HG02938 (cell line): Measurements from ENCODE around the gene POMT2.

Experiments used
- ATAC-seq: cut with Tn5 transposase; IDR thresholded peaks from one replicate; pipeline ENCODE4 v1.9.1; 2021; ENCODE audit warnings: mild to moderate bottlenecking, moderate library complexity; ENCODE audit not compliant: unreplicated experiment

POMT2 gene

GRCh38 chr14:77270361-77271112 is 50.1 kb downstream of the POMT2 start:
- ATAC-seq, result no peak

GRCh38 chr14:77268989-77269600 is 51.6 kb downstream of the POMT2 start:
- no peak for ATAC-seq

- ATAC-seq, result no peak
Measured at GRCh38 chr14:77267937-77268699, 52.6 kb downstream of the POMT2 start.

- no peak for ATAC-seq
Measured at GRCh38 chr14:77266336-77266735, 54.3 kb downstream of the POMT2 start.

- ATAC-seq, result no peak
Measured at GRCh38 chr14:77265561-77266335, 54.9 kb downstream of the POMT2 start.

- no peak for ATAC-seq
Measured at GRCh38 chr14:77265187-77265515, 55.5 kb downstream of the POMT2 start.

GRCh38 chr14:77264466-77265186 is 56.1 kb downstream of the POMT2 start:
- ATAC-seq, result no peak

GRCh38 chr14:77260631-77261030 is 60.1 kb downstream of the POMT2 start:
- ATAC-seq, result no peak

- no peak for ATAC-seq
Measured at GRCh38 chr14:77260199-77260598, 60.5 kb downstream of the POMT2 start.

GRCh38 chr14:77259025-77259715 is 61.5 kb downstream of the POMT2 start:
- ATAC-seq, result no peak

- ATAC-seq, result no peak
Measured at GRCh38 chr14:77258566-77258965, 62.1 kb downstream of the POMT2 start.

GRCh38 chr14:77257700-77258099 is 63.0 kb downstream of the POMT2 start:
- ATAC-seq, result no peak

- no peak for ATAC-seq
Measured at GRCh38 chr14:77256694-77257093, 64.0 kb downstream of the POMT2 start.

GRCh38 chr14:77253333-77254190 is 67.1 kb downstream of the POMT2 start:
- no peak for ATAC-seq

- ATAC-seq, result no peak
Measured at GRCh38 chr14:77251870-77252269, 68.8 kb downstream of the POMT2 start.

- ATAC-seq, result no peak
Measured at GRCh38 chr14:77250927-77251326, 69.8 kb downstream of the POMT2 start.

- no peak for ATAC-seq
Measured at GRCh38 chr14:77249286-77249685, 71.4 kb downstream of the POMT2 start.

GRCh38 chr14:77248666-77249065 is 72.0 kb downstream of the POMT2 start:
- no peak for ATAC-seq

GRCh38 chr14:77246784-77247183 is 73.9 kb downstream of the POMT2 start:
- no peak for ATAC-seq
